ENCODE results near the gene SERPINA9.
"Not testable (repeated sequence)": the region's sequence is repeated elsewhere in the genome, so short reads cannot be mapped to it uniquely, and the experiment has no call there.

Gene SERPINA9

GRCh38 chr14:94421316-94421715, 54.7 kb downstream of the SERPINA9 start:
- no peak for DNase-seq

GRCh38 chr14:94417497-94418205, 58.3 kb downstream of the SERPINA9 start:
- not testable (repeated sequence) for DNase-seq
